ENCODE results near the gene DEUP1.
"Not testable (repeated sequence)": the region's sequence is repeated elsewhere in the genome, so short reads cannot be mapped to it uniquely, and the experiment has no call there.

Gene DEUP1

DNA sequence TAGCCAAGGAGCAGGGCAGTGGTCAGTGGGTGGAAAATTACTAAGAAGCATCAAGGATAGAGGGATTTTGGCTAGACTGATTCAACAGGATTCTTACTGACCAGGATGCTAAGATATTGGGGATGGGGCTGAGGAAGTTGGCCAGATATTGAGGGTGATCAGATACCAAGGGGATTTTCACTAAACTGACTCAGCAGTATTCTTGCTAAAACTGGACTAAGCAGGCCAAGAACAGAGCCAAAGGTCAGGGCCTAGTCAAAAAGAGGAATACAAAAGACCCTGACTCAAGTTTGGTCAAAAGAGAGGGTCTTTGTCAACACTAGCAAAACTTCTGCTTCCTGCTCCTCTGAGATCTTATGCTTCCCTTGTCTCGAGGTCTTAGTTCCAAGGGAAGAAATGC, 38.6 kb upstream of the DEUP1 start:
- DNase-seq (ENCODE audit: low read depth): no peak
- no peak overlapping the region for H3K4me3 ChIP-seq (ENCODE audit: low read depth, low read length)
- TF ChIP-seq CTCF (conservative IDR thresholded peaks at IDR 0.05; ENCODE audit: low read depth, low read length): no peak

DNA sequence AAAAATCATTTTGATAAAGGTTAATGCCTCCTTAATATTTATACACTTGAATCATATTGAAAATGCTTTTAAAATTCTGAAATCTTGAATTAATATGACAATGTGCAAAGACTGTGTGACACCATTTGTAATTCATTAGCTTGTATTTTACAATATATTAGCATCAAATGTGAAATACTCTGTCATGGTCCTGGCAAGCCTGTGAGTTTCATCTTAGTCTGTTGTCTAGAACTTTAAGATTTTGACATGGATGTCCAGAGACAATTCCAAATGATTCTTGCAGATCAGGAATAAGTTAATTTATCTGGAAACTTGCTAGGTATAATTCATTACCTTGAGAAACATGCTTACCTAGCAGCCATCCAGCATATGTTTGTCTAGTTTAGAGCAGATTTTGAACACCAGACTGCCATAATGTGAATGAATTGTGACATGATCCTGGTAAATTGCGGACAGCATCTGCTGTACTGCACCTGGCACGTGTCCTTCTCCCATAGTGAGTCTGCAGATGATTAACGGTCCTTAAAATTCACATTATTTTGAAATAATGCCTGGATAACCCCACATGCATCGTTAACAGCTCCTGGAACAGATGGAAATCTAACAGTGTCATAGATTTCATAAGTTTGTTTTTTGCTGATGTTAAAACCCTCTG, 34.5 kb upstream of the DEUP1 start:
- no peak for DNase-seq (ENCODE audit: low read depth)
- no peak overlapping the region for H3K4me3 ChIP-seq (ENCODE audit: low read depth, low read length)
- TF ChIP-seq CTCF (conservative IDR thresholded peaks at IDR 0.05; ENCODE audit: low read depth, low read length): no peak

GRCh38 chr11:93303689-93304088, 26.9 kb upstream of the DEUP1 start:
- H3K4me3 ChIP-seq (ENCODE audit: low read depth, low read length): no peak overlapping the region
- no peak for DNase-seq (ENCODE audit: low read depth)
- TF ChIP-seq CTCF (conservative IDR thresholded peaks at IDR 0.05; ENCODE audit: low read depth, low read length): no peak

DNA sequence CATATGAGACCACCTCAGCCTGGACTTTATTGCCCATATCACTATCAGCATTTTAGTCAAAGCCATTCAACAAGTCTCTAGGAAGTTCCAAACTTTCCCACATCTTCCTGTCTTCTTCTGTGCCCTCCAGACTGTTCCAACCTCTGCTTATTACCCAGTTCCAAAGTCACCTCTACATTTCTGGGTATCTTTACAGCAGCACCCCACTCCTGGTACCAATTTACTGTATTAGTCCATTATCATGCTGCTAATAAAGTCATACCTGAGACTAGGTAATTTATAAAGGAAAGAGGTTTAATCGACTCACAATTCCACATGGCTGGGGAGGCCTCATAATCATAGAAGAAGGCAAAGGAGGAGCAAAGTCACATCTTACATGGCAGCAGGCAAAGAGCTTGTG, 16.1 kb upstream of the DEUP1 start:
- DNase-seq (ENCODE audit: low read depth): not testable (repeated sequence)

GRCh38 chr11:93319224-93319839, 11.2 kb upstream of the DEUP1 start:
- DNase-seq (ENCODE audit: low read depth): no peak
- no peak for TF ChIP-seq CTCF (conservative IDR thresholded peaks at IDR 0.05; ENCODE audit: low read depth, low read length)
- H3K4me3 ChIP-seq (ENCODE audit: low read depth, low read length): no peak overlapping the region

More for the DNA sequence above, 16.1 kb upstream of the DEUP1 start:
- not testable (repeated sequence) for H3K4me3 ChIP-seq (ENCODE audit: low read depth, low read length)

GRCh38 chr11:93320230-93320629, 10.3 kb upstream of the DEUP1 start:
- DNase-seq (ENCODE audit: low read depth): no peak
- no peak overlapping the region for H3K4me3 ChIP-seq (ENCODE audit: low read depth, low read length)
- no peak for TF ChIP-seq CTCF (conservative IDR thresholded peaks at IDR 0.05; ENCODE audit: low read depth, low read length)

- H3K4me3 ChIP-seq (ENCODE audit: low read depth, low read length): no peak overlapping the region
- TF ChIP-seq CTCF (conservative IDR thresholded peaks at IDR 0.05; ENCODE audit: low read depth, low read length): no peak
- DNase-seq (ENCODE audit: low read depth): no peak
Observed at GRCh38 chr11:93322207-93322606, 8.3 kb upstream of the DEUP1 start.
